Inferior parietal cortex (tissue), 1 donor: Measurements from ENCODE around the gene UBC.
"Not testable (repeated sequence)": the region's sequence is repeated elsewhere in the genome, so short reads cannot be mapped to it uniquely, and the experiment has no call there.

Experiments
- DNase-seq: peaks from one replicate; pipeline ENCODE4 v3.0.0-alpha.2; 2016; ENCODE audit errors: extremely low spot score

Gene UBC

GRCh38 chr12:124915239-124916236 is 1.1 kb upstream of the UBC start:
- peak; percentile 82 for DNase-seq

GRCh38 chr12:124913474-124914391 is 717 bp downstream of the UBC start:
- DNase-seq = peak; percentile 76

- not testable (repeated sequence) for DNase-seq
Measured at GRCh38 chr12:124912529-124913287, 1.7 kb downstream of the UBC start.

- not testable (repeated sequence) for DNase-seq
Measured at GRCh38 chr12:124911521-124911920, 2.9 kb downstream of the UBC start.

- no peak for DNase-seq
Measured at GRCh38 chr12:124910561-124911478, 3.6 kb downstream of the UBC start.

GRCh38 chr12:124909831-124910560 is 4.5 kb downstream of the UBC start:
- DNase-seq = no peak

GRCh38 chr12:124906606-124907261 is 7.7 kb downstream of the UBC start:
- DNase-seq = peak; percentile 99

GRCh38 chr12:124904306-124905098 is 9.9 kb downstream of the UBC start:
- DNase-seq = peak; percentile 79

- DNase-seq = no peak
Measured at GRCh38 chr12:124902916-124903315, 11.5 kb downstream of the UBC start.

GRCh38 chr12:124901003-124901402 is 13.4 kb downstream of the UBC start:
- no peak for DNase-seq

GRCh38 chr12:124900345-124900795 is 14.1 kb downstream of the UBC start:
- not testable (repeated sequence) for DNase-seq

GRCh38 chr12:124898923-124899294 is 15.5 kb downstream of the UBC start:
- DNase-seq = no peak

- peak; percentile 49 for DNase-seq
Measured at GRCh38 chr12:124898200-124898922, 16.1 kb downstream of the UBC start.

- no peak for DNase-seq
Measured at GRCh38 chr12:124896461-124896860, 18.0 kb downstream of the UBC start.

- DNase-seq = no peak
Measured at GRCh38 chr12:124893792-124894516, 20.5 kb downstream of the UBC start.

- no peak for DNase-seq
Measured at GRCh38 chr12:124888260-124888659, 26.2 kb downstream of the UBC start.

- not testable (repeated sequence) for DNase-seq
Measured at GRCh38 chr12:124887766-124888165, 26.7 kb downstream of the UBC start.
